ENCODE data around the gene SARS1. TPM values are rescaled to one million over a fixed set of nuclear protein-coding genes. Genes with fewer than 3 reads are reported as not detected.

Gene SARS1
- total and polyA plus RNA-seq, 4 donors: 57.5 to 132 (median 92.8) TPM

DNA sequence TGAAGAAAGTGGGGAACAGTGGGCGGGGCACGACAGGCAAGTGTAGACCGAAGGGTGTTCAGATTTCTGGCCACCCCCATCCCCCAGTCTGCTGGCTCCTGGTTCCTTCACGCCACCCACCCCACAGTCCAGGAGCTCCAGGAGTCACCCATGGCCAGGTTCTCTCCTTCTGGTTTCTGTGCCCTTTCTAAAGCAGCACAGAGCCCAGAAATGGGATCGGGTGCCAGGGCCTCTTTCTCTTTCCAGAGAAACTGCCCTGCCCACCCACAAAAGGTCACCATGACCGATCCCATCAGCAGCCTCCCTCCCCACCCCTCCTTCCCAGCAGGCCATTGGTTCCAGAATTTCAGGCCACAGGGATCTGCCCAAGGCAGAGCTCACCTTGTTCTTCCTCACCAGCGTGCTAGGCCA, 32.4 kb downstream of the SARS1 start (continued):
- TF ChIP-seq FOXA1 (IDR thresholded peaks at IDR 0.05) (no peak), TAF1 (conservative IDR thresholded peaks at IDR 0.05) (no peak), RAD21 (IDR thresholded peaks at IDR 0.05) (no peak)

DNA sequence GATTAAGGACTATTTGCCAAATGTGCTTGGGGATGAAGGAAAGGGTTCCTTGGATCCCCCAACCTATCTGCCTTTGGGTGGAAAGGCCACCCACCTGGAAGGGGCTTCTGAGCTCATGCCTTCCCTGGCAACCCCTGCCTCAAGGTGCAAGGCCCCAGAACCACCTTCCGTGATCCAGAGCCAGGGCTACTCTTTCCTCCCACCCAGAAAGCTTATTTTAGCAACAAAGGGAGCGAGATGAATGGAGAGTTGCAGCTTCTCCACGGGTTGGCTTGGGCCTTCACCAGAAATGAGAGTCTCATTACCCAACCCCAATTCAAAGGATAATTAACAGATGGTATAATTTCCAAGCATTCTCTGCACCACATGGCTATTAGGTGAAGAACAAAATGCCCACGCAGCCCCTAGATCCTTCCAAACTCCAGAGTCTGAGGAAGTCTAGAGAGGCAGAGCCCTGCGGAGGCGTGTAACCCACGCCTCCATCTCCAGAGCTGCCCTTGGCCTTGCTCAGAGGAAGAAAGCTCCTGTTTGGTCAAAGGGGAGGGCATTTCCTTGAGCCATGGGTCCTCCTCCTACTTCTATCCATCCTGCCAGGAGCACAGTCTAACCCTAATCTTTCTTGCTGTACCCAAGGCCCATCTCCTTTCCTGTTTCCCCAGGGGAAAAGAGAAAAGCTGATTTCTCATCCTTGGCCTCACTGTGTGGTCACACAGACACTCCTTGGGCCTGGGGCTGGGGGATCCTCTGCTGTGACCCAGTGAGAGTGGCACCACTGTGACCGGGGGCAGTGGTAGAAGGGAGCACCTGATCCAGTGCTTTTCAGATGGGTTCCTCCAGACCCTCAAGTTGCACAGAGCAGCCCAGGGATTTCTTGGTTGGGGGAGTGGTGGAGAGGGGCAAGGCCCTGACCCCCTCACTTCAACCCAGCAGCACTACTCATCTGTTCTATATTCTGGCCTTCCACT, 34.0 kb downstream of the SARS1 start:
- Histone ChIP-seq H3K27me3 (ENCODE audit: control insufficient read depth in 4 of 4, insufficient read depth in 4 of 4, low read length in 3 of 4) (no peaks in the 10 kb centered on the region), H3K4me1 (ENCODE audit: control insufficient read depth in 4 of 4, insufficient read depth in 4 of 4, low read length in 3 of 4) (peaks cover 2 to 9% (median 5%) of the 10 kb centered on the region in 4 donors), H3K36me3 (ENCODE audit: control insufficient read depth in 4 of 4, insufficient read depth in 3 of 4, low read depth in 1 of 4, low read length in 3 of 4) (no peaks in the 10 kb centered on the region), H3K9ac (ENCODE audit: low read depth in 1 of 2, low read length in 2 of 2) (no peak overlapping the region), H3K27ac (ENCODE audit: low read depth in 1 of 2, low read length in 2 of 2) (no peak overlapping the region), H3K4me3 (ENCODE audit: low read depth in 1 of 3, low read length in 3 of 3) (no peak overlapping the region), H3K9me3 (ENCODE audit: control insufficient read depth in 4 of 4, low read length in 3 of 4) (no peaks in the 10 kb centered on the region)
- no peak for DNase-seq (ENCODE audit: low spot score)
- no peak for TF ChIP-seq NR2F2 (IDR thresholded peaks at IDR 0.05)
- no peak for TF ChIP-seq YY1 (IDR thresholded peaks at IDR 0.05)
- no peak for TF ChIP-seq HNF4A (conservative IDR thresholded peaks at IDR 0.05)
- TF ChIP-seq, protein P1, sequence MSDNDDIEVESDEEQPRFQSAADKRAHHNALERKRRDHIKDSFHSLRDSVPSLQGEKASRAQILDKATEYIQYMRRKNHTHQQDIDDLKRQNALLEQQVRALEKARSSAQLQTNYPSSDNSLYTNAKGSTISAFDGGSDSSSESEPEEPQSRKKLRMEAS (IDR thresholded peaks at IDR 0.05): no peak
- TF ChIP-seq SP1 (IDR thresholded peaks at IDR 0.05): no peak
- TF ChIP-seq, protein P2, sequence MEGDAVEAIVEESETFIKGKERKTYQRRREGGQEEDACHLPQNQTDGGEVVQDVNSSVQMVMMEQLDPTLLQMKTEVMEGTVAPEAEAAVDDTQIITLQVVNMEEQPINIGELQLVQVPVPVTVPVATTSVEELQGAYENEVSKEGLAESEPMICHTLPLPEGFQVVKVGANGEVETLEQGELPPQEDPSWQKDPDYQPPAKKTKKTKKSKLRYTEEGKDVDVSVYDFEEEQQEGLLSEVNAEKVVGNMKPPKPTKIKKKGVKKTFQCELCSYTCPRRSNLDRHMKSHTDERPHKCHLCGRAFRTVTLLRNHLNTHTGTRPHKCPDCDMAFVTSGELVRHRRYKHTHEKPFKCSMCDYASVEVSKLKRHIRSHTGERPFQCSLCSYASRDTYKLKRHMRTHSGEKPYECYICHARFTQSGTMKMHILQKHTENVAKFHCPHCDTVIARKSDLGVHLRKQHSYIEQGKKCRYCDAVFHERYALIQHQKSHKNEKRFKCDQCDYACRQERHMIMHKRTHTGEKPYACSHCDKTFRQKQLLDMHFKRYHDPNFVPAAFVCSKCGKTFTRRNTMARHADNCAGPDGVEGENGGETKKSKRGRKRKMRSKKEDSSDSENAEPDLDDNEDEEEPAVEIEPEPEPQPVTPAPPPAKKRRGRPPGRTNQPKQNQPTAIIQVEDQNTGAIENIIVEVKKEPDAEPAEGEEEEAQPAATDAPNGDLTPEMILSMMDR (IDR thresholded peaks at IDR 0.05; ENCODE audit: low read depth, low read length, missing input control): no peak
- no peak for TF ChIP-seq EGR1 (IDR thresholded peaks at IDR 0.05; ENCODE audit: low read depth in 2 of 2)
- TF ChIP-seq, protein P3, sequence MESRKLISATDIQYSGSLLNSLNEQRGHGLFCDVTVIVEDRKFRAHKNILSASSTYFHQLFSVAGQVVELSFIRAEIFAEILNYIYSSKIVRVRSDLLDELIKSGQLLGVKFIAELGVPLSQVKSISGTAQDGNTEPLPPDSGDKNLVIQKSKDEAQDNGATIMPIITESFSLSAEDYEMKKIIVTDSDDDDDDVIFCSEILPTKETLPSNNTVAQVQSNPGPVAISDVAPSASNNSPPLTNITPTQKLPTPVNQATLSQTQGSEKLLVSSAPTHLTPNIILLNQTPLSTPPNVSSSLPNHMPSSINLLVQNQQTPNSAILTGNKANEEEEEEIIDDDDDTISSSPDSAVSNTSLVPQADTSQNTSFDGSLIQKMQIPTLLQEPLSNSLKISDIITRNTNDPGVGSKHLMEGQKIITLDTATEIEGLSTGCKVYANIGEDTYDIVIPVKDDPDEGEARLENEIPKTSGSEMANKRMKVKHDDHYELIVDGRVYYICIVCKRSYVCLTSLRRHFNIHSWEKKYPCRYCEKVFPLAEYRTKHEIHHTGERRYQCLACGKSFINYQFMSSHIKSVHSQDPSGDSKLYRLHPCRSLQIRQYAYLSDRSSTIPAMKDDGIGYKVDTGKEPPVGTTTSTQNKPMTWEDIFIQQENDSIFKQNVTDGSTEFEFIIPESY (IDR thresholded peaks at IDR 0.05): no peak
- TF ChIP-seq, protein P4, sequence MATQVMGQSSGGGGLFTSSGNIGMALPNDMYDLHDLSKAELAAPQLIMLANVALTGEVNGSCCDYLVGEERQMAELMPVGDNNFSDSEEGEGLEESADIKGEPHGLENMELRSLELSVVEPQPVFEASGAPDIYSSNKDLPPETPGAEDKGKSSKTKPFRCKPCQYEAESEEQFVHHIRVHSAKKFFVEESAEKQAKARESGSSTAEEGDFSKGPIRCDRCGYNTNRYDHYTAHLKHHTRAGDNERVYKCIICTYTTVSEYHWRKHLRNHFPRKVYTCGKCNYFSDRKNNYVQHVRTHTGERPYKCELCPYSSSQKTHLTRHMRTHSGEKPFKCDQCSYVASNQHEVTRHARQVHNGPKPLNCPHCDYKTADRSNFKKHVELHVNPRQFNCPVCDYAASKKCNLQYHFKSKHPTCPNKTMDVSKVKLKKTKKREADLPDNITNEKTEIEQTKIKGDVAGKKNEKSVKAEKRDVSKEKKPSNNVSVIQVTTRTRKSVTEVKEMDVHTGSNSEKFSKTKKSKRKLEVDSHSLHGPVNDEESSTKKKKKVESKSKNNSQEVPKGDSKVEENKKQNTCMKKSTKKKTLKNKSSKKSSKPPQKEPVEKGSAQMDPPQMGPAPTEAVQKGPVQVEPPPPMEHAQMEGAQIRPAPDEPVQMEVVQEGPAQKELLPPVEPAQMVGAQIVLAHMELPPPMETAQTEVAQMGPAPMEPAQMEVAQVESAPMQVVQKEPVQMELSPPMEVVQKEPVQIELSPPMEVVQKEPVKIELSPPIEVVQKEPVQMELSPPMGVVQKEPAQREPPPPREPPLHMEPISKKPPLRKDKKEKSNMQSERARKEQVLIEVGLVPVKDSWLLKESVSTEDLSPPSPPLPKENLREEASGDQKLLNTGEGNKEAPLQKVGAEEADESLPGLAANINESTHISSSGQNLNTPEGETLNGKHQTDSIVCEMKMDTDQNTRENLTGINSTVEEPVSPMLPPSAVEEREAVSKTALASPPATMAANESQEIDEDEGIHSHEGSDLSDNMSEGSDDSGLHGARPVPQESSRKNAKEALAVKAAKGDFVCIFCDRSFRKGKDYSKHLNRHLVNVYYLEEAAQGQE (IDR thresholded peaks at IDR 0.05): no peak
- TF ChIP-seq JUND (IDR thresholded peaks at IDR 0.05): no peak
- TF ChIP-seq RXRA (IDR thresholded peaks at IDR 0.05): no peak
- TF ChIP-seq HNF4G (IDR thresholded peaks at IDR 0.05): no peak
- TF ChIP-seq FOXA1 (IDR thresholded peaks at IDR 0.05): no peak
- no peak for TF ChIP-seq RAD21 (IDR thresholded peaks at IDR 0.05)
- TF ChIP-seq GABPA (IDR thresholded peaks at IDR 0.05 in 1 of 2, conservative IDR thresholded peaks at IDR 0.05 in 1 of 2): no peak
- TF ChIP-seq, protein P5, sequence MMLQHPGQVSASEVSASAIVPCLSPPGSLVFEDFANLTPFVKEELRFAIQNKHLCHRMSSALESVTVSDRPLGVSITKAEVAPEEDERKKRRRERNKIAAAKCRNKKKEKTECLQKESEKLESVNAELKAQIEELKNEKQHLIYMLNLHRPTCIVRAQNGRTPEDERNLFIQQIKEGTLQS (IDR thresholded peaks at IDR 0.05): no peak
- 96% methylated on average over 8 of the region's 8 CpGs for WGBS
